Measurements from ENCODE around the gene EID3. TPM values are rescaled to one million over a fixed set of nuclear protein-coding genes. Genes with fewer than 3 reads are reported as not detected.

Gene EID3
- total RNA-seq, 1 experiment from 2014 or later = 3.0 TPM

- TF ChIP-seq TCF7L2 (IDR thresholded peaks at IDR 0.05; ENCODE audit: borderline replicate concordance, extremely low read depth, insufficient read depth, insufficient read length) = no peak
- TF ChIP-seq POLR2AphosphoS5 (IDR thresholded peaks at IDR 0.05; ENCODE audit: low read depth, low read length) = no peak
- TF ChIP-seq EZH2phosphoT487 (IDR thresholded peaks at IDR 0.05; ENCODE audit: borderline replicate concordance) = no peak
- TF ChIP-seq REST (IDR thresholded peaks at IDR 0.05; ENCODE audit: low read depth) = no peak
- no peak for TF ChIP-seq SIN3A (IDR thresholded peaks at IDR 0.05; ENCODE audit: low read depth)
- no peak for TF ChIP-seq CTCF (IDR thresholded peaks at IDR 0.05 in 2 of 3, conservative IDR thresholded peaks at IDR 0.05 in 1 of 3; ENCODE audit: borderline replicate concordance in 1 of 3, insufficient read depth in 1 of 3, low read depth in 2 of 3, low read length in 2 of 3)
- no peak for TF ChIP-seq EGR1 (IDR thresholded peaks at IDR 0.05; ENCODE audit: low read depth)
Measured at GRCh38 chr12:104272938-104273337, 30.6 kb upstream of the EID3 start.

More at GRCh38 chr12:104272938-104273337, 30.6 kb upstream of the EID3 start:
- no peak overlapping the region for H3K9ac ChIP-seq (ENCODE audit: low read length)
- peak overlapping the region; percentile 37 for H3K27ac ChIP-seq (ENCODE audit: low read depth, low read length)
- H3K9me3 ChIP-seq (ENCODE audit: control insufficient read depth in 1 of 2, insufficient read depth in 1 of 2, low read depth in 1 of 2, low read length in 2 of 2) = no peaks in the 10 kb centered on the region
- H3K4me1 ChIP-seq (ENCODE audit: control insufficient read depth in 1 of 2, insufficient read depth in 2 of 2, low read length in 2 of 2) = peaks cover 32 to 59% of the 10 kb centered on the region in 2 experiments
- intact Hi-C loops (cut with micrococcal nuclease) = no loop called here
- H3K36me3 ChIP-seq (ENCODE audit: control insufficient read depth in 1 of 2, insufficient read depth in 2 of 2, low read length in 2 of 2) = no peaks in the 10 kb centered on the region
- H3K27me3 ChIP-seq (ENCODE audit: insufficient read depth, low read length) = no peaks in the 10 kb centered on the region
- DNase-seq (ENCODE audit: low read depth, low spot score) (no peak), ATAC-seq (no peak)
- RAD21 ChIA-PET (ENCODE audit: low non-redundant PET in 1 of 2, low total read pairs in 2 of 2, uncharacterized antibody in 2 of 2, unreplicated experiment in 2 of 2) = no interaction called here
- no peak overlapping the region for H2AFZ ChIP-seq (ENCODE audit: low read depth, low read length, poor library complexity, severe bottlenecking)
- no peak overlapping the region for H3K4me3 ChIP-seq (replicated peaks in 1 of 2; ENCODE audit: low read depth in 1 of 2, low read length in 2 of 2)
- no peaks in the 10 kb centered on the region for H3K79me2 ChIP-seq (ENCODE audit: insufficient read depth, low read length)
- no peaks in the 10 kb centered on the region for H3K9me2 ChIP-seq (ENCODE audit: insufficient read depth)
- POLR2A ChIA-PET = no interaction called here
- CTCF ChIA-PET = no interaction called here
- peak overlapping the region; percentile 52 for H3K4me2 ChIP-seq (ENCODE audit: low read length)
- no peaks in the 10 kb centered on the region for H4K20me1 ChIP-seq (ENCODE audit: insufficient read depth)
- no TSS peak for BruUV-seq (replicated peaks)
